Measurements from ENCODE around the gene CBL. TPM values are rescaled to one million over a fixed set of nuclear protein-coding genes. Genes with fewer than 3 reads are reported as not detected.
A peak's percentile ranks its signal among the peaks of the same experiment; 100 is the strongest.

CBL gene
- polyA plus RNA-seq, 1 of the 3 experiments (the other 2 are of a cell fraction): 9.5 TPM

DNA sequence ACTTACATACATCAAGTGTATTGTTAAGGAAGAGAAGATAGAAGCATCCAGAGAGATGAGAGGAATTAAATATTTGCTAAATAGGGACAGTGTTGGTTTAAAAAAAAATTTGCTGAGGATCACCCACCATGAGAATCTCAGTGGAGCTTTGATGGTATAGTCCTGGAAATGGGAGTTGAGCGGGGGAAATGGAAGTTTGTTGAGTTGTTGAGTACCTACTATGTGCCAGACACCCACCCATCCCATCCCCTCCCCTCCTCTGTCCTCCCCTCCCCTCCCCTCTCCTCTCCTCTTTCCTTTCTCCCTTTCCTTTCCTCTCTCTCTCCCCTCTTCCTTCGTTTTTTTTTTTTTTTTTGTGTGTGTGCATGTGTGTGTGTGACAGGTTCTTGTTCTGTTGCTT is 145.1 kb downstream of the CBL start:
- Histone ChIP-seq H3K9me2 (no peaks in the 10 kb centered on the region), H3K4me3 (ENCODE audit: low read depth in 2 of 2, low read length in 1 of 2) (no peak overlapping the region), H3F3A (replicated peaks; ENCODE audit: insufficient read depth) (no peaks in the 10 kb centered on the region), H4K20me1 (ENCODE audit: insufficient read depth) (no peaks in the 10 kb centered on the region), H3K9me3 (no peaks in the 10 kb centered on the region), H3K27me3 (ENCODE audit: insufficient read depth) (no peaks in the 10 kb centered on the region; the same call in 1 of the 2 replicates), H3K36me3 (replicated peaks in 1 of 2; ENCODE audit: control insufficient read depth in 1 of 2, insufficient read depth in 2 of 2, low read length in 1 of 2) (no peaks in the 10 kb centered on the region), H3K27ac (ENCODE audit: low read depth in 2 of 2, low read length in 1 of 2) (no peak overlapping the region), H2AFZ (ENCODE audit: low read depth) (no peak overlapping the region), H3K9ac (no peak overlapping the region), H3K4me2 (no peak overlapping the region), H3K4me1 (ENCODE audit: control insufficient read depth in 1 of 2, insufficient read depth in 2 of 2, low read depth in 1 of 2, low read length in 1 of 2) (peaks cover 0 to 18% of the 10 kb centered on the region in 2 experiments; a peak in 1 of 4 replicates), H3K79me2 (ENCODE audit: insufficient read depth) (no peaks in the 10 kb centered on the region)
- no peak for TF ChIP-seq TAF1 (IDR thresholded peaks at IDR 0.05; ENCODE audit: borderline replicate concordance, low read depth, low read length)
- no peak for TF ChIP-seq GABPA (IDR thresholded peaks at IDR 0.05; ENCODE audit: low read depth)
- no peak for TF ChIP-seq USF1 (IDR thresholded peaks at IDR 0.05; ENCODE audit: borderline replicate concordance, low read depth)
- no peak for TF ChIP-seq TEAD4 (IDR thresholded peaks at IDR 0.05; ENCODE audit: borderline replicate concordance, insufficient read depth)
- TF ChIP-seq SMC3 (IDR thresholded peaks at IDR 0.05; ENCODE audit: low read depth, low read length): no peak
- TF ChIP-seq GATA2 (CRISPR knock-in tag; IDR thresholded peaks at IDR 0.05): no peak
- no peak for TF ChIP-seq RAD21 (IDR thresholded peaks at IDR 0.05; ENCODE audit: low read length)
- TF ChIP-seq IRF3 (IDR thresholded peaks at IDR 0.05; ENCODE audit: low read depth, low read length): no peak
- TF ChIP-seq RXRA (IDR thresholded peaks at IDR 0.05; ENCODE audit: borderline replicate concordance, low read depth): no peak
- ChIA-PET CTCF (interaction anchor here (1.1 to 11.0 kb wide), 7 partner anchors 11 to 124 kb away, joined by 3 to 85 read pairs (median 16); partner anchors contain the start of gene USP2), POLR2A (no interaction called here)
- DNase-seq: no peak
- WGBS (ENCODE audit: low lambda C conversion rate): 45% methylated on average over 2 of the region's 2 CpGs

GRCh38 chr11:119352857-119353260 is 146.7 kb downstream of the CBL start:
- Histone ChIP-seq H3K4me1 (ENCODE audit: control insufficient read depth in 1 of 2, insufficient read depth in 2 of 2, low read depth in 1 of 2, low read length in 1 of 2) (peaks cover 0 to 18% of the 10 kb centered on the region in 2 experiments; a peak in 1 of 4 replicates), H3K36me3 (replicated peaks in 1 of 2; ENCODE audit: control insufficient read depth in 1 of 2, insufficient read depth in 2 of 2, low read length in 1 of 2) (no peaks in the 10 kb centered on the region), H2AFZ (ENCODE audit: low read depth) (no peak overlapping the region), H3K4me2 (no peak overlapping the region), H3K79me2 (ENCODE audit: insufficient read depth) (no peaks in the 10 kb centered on the region), H3K9ac (no peak overlapping the region), H3F3A (replicated peaks; ENCODE audit: insufficient read depth) (no peaks in the 10 kb centered on the region), H4K20me1 (ENCODE audit: insufficient read depth) (no peaks in the 10 kb centered on the region), H3K9me3 (no peaks in the 10 kb centered on the region), H3K9me2 (no peaks in the 10 kb centered on the region), H3K4me3 (ENCODE audit: low read depth in 2 of 2, low read length in 1 of 2) (no peak overlapping the region), H3K27ac (ENCODE audit: low read depth in 2 of 2, low read length in 1 of 2) (peak overlapping the region in 1 of 2 experiments; percentile 35; a peak in 1 of 4 replicates), H3K27me3 (ENCODE audit: insufficient read depth) (no peaks in the 10 kb centered on the region; the same call in 1 of the 2 replicates)
- ChIA-PET CTCF (interaction anchor here (0.6 to 11.0 kb wide), 12 partner anchors 9 to 157 kb away, joined by 3 to 85 read pairs (median 5); partner anchors contain the start of genes C1QTNF5, MCAM and USP2), POLR2A (interaction anchor here (1.2 kb wide), 1 partner anchor 16 kb away, joined by 3 read pairs; no protein-coding TSS in a partner anchor)
- TF ChIP-seq CTCF (IDR thresholded peaks at IDR 0.05) (no peak), MXI1 (IDR thresholded peaks at IDR 0.05; ENCODE audit: low read depth, low read length) (peak; percentile 49; the same call in 1 of the 2 replicates)
- WGBS (ENCODE audit: low lambda C conversion rate): 45% methylated on average over 4 of the region's 4 CpGs
- peak; percentile 77 for DNase-seq
